Heart left ventricle (tissue), 16 donors: ENCODE data around the gene DCAF15. TPM values are rescaled to one million over a fixed set of nuclear protein-coding genes. Genes with fewer than 3 reads are reported as not detected.

Source experiments
- ATAC-seq, 4 donors: fragments of 200-7000 bp; cut with Tn5 transposase; one replicate each; pipeline ENCODE4 v1.9.1; 2020 to 2022; ENCODE audit warnings: moderate library complexity in 4 of 4, mild to moderate bottlenecking in 3 of 4, moderate number of reproducible peaks in 1 of 4
- DNase-seq, 5 donors: peaks; one replicate each; pipeline ENCODE4 v3.0.0-alpha.2; 2020
- H3K27ac ChIP-seq, 12 donors: fragments of 200-600 bp; sonication (generic) in 4 of 12; one replicate each; pipeline versions ENCODE4 v1.5.0 to v1.8.0; 2016 to 2022; ENCODE audit warnings: mild to moderate bottlenecking in 2 of 12
- H3K27me3 ChIP-seq, 9 donors: fragments of 200-600 bp; sonication (generic) in 2 of 9; one replicate each; pipeline versions ENCODE4 v1.5.1 to v1.8.0; 2016 to 2022; ENCODE audit warnings: mild to moderate bottlenecking in 3 of 9
- H3K36me3 ChIP-seq, 9 donors: fragments of 200-600 bp; sonication (generic) in 2 of 9; one replicate each; pipeline versions ENCODE4 v1.5.0 to v1.8.0; 2018 to 2022; ENCODE audit warnings: mild to moderate bottlenecking in 2 of 9
- H3K4me1 ChIP-seq, 12 donors: fragments of 200-600 bp; sonication (generic) in 4 of 12; one replicate each; pipeline versions ENCODE4 v1.5.0 to v1.8.0; 2016 to 2022; ENCODE audit warnings: mild to moderate bottlenecking in 3 of 12
- H3K4me3 ChIP-seq, 12 donors: fragments of 200-600 bp; sonication (generic) in 4 of 12; one replicate each; pipeline versions ENCODE4 v1.5.0 to v1.8.0; 2017 to 2022; ENCODE audit warnings: mild to moderate bottlenecking in 9 of 12, moderate library complexity in 4 of 12
- H3K9me3 ChIP-seq, 12 donors: fragments of 200-600 bp; sonication (generic) in 4 of 12; one replicate each; pipeline versions ENCODE4 v1.5.0 to v1.8.0; 2016 to 2022; ENCODE audit warnings: mild to moderate bottlenecking in 1 of 12
- CTCF ChIP-seq, 12 donors: fragments of 200-600 bp; sonication (generic) in 4 of 12; IDR thresholded peaks; one replicate each; pipeline versions ENCODE4 v1.5.0 to v1.8.0; 2018 to 2022; ENCODE audit warnings: antibody characterized with exemption in 12 of 12, mild to moderate bottlenecking in 5 of 12
- POLR2A ChIP-seq, 2 donors: fragments of 450-650 bp; IDR thresholded peaks; one replicate each; pipeline ENCODE4 v1.6.1; 2017; ENCODE audit warnings: antibody characterized with exemption in 2 of 2, mild to moderate bottlenecking in 2 of 2, moderate library complexity in 2 of 2
- WGBS, 4 donors: extraction: QIAGEN DNeasy Blood & Tissue Kit in 2 of 4; methylation state at CpG; one replicate each; pipeline versions ENCODE4 v1.1.5 to v1.1.7; 2013 to 2018; 5-methylcytosine and 5-hydroxymethylcytosine counted together
- intact Hi-C, 10 donors: fragments of 100-400 bp; cut with DNase I; formaldehyde crosslinking; loops; one replicate each; pipeline versions ENCODE4 v1.11.1 to v1.14.2; 2022
- polyA plus RNA-seq, 2 donors: library from polyadenylated mRNA; stranded (reverse); fragments of 200-250 nt; gene quantifications; one replicate each; pipeline ENCODE4 v1.2.3, GENCODE V29; 2013
- total RNA-seq, 9 donors: library from RNA; depleted of rRNA in 2 of 9; stranded (reverse); fragments of >200 nt in 2 of 9; fragmentation: NEBNext Ultra II Directional in 3 of 9; extraction: Animal tissue kit (Norgen Biotek cat#: 25700) in 3 of 9; gene quantifications; one replicate each; pipeline versions ENCODE4 v1.1.0 to v1.2.4, GENCODE V29; 2016 to 2023
- donor health status: ischemic (EF 13 %, LVEDD 7.1; RV severe dilation, severe dysfunction).
- donor health status: healthy with polysubstance abuse.
- donor health status: DM: no; HTN: yes; CAD: no.
- donor health status: DM: no; HTN: no; CAD: no.
- donor health status: ischemic (EF 25% LVEDD 6.9; RV normal size, moderate dysfunction).
- donor health status: ischemic (EF 25% LVEDD 5.7; RV mildly dilated, moderate dysfunction).
- donor health status: healthy.
- donor health status: DM: yes; HTN: yes; CAD: no.
- donor health status: ischemic (EF 35%, LVEDD 5.7; RV mildly dilated, moderate dysfunction).
- donor health status: nonischemic (EF 11% LVEDD 7.7; RV severe dilation, severe dysfunction).
- donor health status: DM: yes; HTN: yes; CAD: no.
- donor health status: PGD.
- donor health status: ischemic (EF 29% LVEDD 5.4; RV normal size, mild dysfunction).
- donor health status: nonischemic (EF 23%, LVEDD 6.1; RV moderate dilation, normal function).

The DCAF15 gene
- total and polyA plus RNA-seq, 11 donors = 8.4 to 25.8 (median 18.1) TPM

GRCh38 chr19:13955662-13956364, 3.5 kb downstream of the DCAF15 start:
- no peak overlapping the region for H3K4me3 ChIP-seq
- H3K4me1 ChIP-seq = peaks cover 5 to 39% (median 15%) of the 10 kb centered on the region in 12 donors
- no peak for ATAC-seq
- TF ChIP-seq CTCF (IDR thresholded peaks at IDR 0.05) (no peak), POLR2A (IDR thresholded peaks at IDR 0.05) (no peak)
- intact Hi-C loops = loop anchor here in 4 of 10 donors (10.0 kb wide), 2 partner anchors 49 to 119 kb away; partner anchors contain the start of genes RFX1 (in 4 of the 4) and MISP3 (in 1 of the 4)
- H3K9me3 ChIP-seq = no peaks in the 10 kb centered on the region
- H3K36me3 ChIP-seq = peaks cover 0 to 69% (median 60%) of the 10 kb centered on the region in 9 donors
- 92 to 94% (median 93%) methylated on average over 24 to 42 of the region's 42 CpGs for WGBS, 4 donors
- peak in 1 of 5 donors; percentile 28 for DNase-seq
- H3K27me3 ChIP-seq = no peaks in the 10 kb centered on the region
- H3K27ac ChIP-seq = peak overlapping the region in 1 of 12 donors; percentile 50

- TF ChIP-seq CTCF (IDR thresholded peaks at IDR 0.05) = no peak
- no peak for TF ChIP-seq POLR2A (IDR thresholded peaks at IDR 0.05)
- H3K27ac ChIP-seq = peak overlapping the region in 5 of 12 donors; percentile 6 to 50 (median 36)
- no peaks in the 10 kb centered on the region for H3K27me3 ChIP-seq
- ATAC-seq = no peak
- intact Hi-C loops = loop anchor here in 4 of 10 donors (10.0 kb wide), 2 partner anchors 48 to 118 kb away; partner anchors contain the start of genes RFX1 (in 4 of the 4) and MISP3 (in 1 of the 4)
- no peak for DNase-seq
- WGBS, 4 donors = 94 to 100% (median 95%) methylated on average over 7 to 16 of the region's 16 CpGs
- no peak overlapping the region for H3K4me3 ChIP-seq
- peaks cover 0 to 74% (median 65%) of the 10 kb centered on the region in 9 donors for H3K36me3 ChIP-seq
- H3K4me1 ChIP-seq = peaks cover 5 to 39% (median 15%) of the 10 kb centered on the region in 12 donors
- H3K9me3 ChIP-seq = no peaks in the 10 kb centered on the region
These were observed 4.0 kb downstream of the DCAF15 start for GRCh38 chr19:13956365-13956744.

GRCh38 chr19:13957051-13957450, 4.7 kb downstream of the DCAF15 start:
- no peak for TF ChIP-seq POLR2A (IDR thresholded peaks at IDR 0.05)
- TF ChIP-seq CTCF (IDR thresholded peaks at IDR 0.05) = no peak
- DNase-seq (peak in 1 of 5 donors; percentile 53), ATAC-seq (peak in 2 of 4 donors; percentile 16)
- intact Hi-C loops = loop anchor here in 4 of 10 donors (10.0 kb wide), 2 partner anchors 48 to 118 kb away; partner anchors contain the start of genes RFX1 (in 4 of the 4) and MISP3 (in 1 of the 4)
- Histone ChIP-seq H3K36me3 (peaks cover 0 to 81% (median 71%) of the 10 kb centered on the region in 9 donors), H3K4me3 (no peak overlapping the region), H3K9me3 (no peaks in the 10 kb centered on the region), H3K27me3 (no peaks in the 10 kb centered on the region), H3K27ac (peak overlapping the region in 7 of 12 donors; percentile 0 to 53 (median 32)), H3K4me1 (peaks cover 5 to 34% (median 11%) of the 10 kb centered on the region in 12 donors)
- 42 to 64% (median 57%) methylated on average over 6 to 8 of the region's 8 CpGs for WGBS, 4 donors

GRCh38 chr19:13958043-13958442, 5.7 kb downstream of the DCAF15 start:
- no peak overlapping the region for H3K4me3 ChIP-seq
- 75 to 85% (median 79%) methylated on average over 6 to 12 of the region's 12 CpGs for WGBS, 4 donors
- no peak for TF ChIP-seq CTCF (IDR thresholded peaks at IDR 0.05)
- no peak for TF ChIP-seq POLR2A (IDR thresholded peaks at IDR 0.05)
- DNase-seq = no peak
- peaks cover 0 to 90% (median 75%) of the 10 kb centered on the region in 9 donors for H3K36me3 ChIP-seq
- no peak for ATAC-seq
- H3K9me3 ChIP-seq = no peaks in the 10 kb centered on the region
- no peaks in the 10 kb centered on the region for H3K27me3 ChIP-seq
- intact Hi-C loops = loop anchor here in 4 of 10 donors (10.0 kb wide), 2 partner anchors 47 to 117 kb away; partner anchors contain the start of genes RFX1 (in 4 of the 4) and MISP3 (in 1 of the 4)
- peak overlapping the region in 1 of 12 donors; percentile 53 for H3K27ac ChIP-seq
- peaks cover 5 to 29% (median 10%) of the 10 kb centered on the region in 12 donors for H3K4me1 ChIP-seq
